WTC11 (cell line): ENCODE data around the gene DHRS2.

Source experiments
- ARID4B ChIP-seq: sonication (generic); formaldehyde crosslinking; IDR thresholded peaks from 2 replicates; pipeline ENCODE4 v1.8.0; 2023; ENCODE audit warnings: missing genetic modification reagents, mild to moderate bottlenecking, borderline replicate concordance
- ATF1 ChIP-seq: sonication (generic); formaldehyde crosslinking; IDR thresholded peaks from 2 replicates; pipeline ENCODE4 v1.8.1; 2023; ENCODE audit warnings: mild to moderate bottlenecking, moderate library complexity, missing genetic modification reagents
- ATF2 ChIP-seq: sonication (generic); formaldehyde crosslinking; IDR thresholded peaks from 2 replicates; pipeline ENCODE4 v1.8.1; 2022; ENCODE audit warnings: low read depth, missing genetic modification reagents, borderline replicate concordance
- CREM ChIP-seq: sonication (generic); formaldehyde crosslinking; IDR thresholded peaks from 2 replicates; pipeline ENCODE4 v1.8.1; 2022; ENCODE audit warnings: mild to moderate bottlenecking, missing genetic modification reagents, moderate library complexity
- CTCF ChIP-seq: fragments of 200-600 bp; IDR thresholded peaks from 2 replicates; pipeline ENCODE4 v1.8.0; 2022; ENCODE audit warnings: antibody characterized with exemption
- E2F5 ChIP-seq: sonication (generic); formaldehyde crosslinking; IDR thresholded peaks from 2 replicates; pipeline ENCODE4 v1.8.1; 2022; ENCODE audit warnings: mild to moderate bottlenecking, moderate library complexity, missing genetic modification reagents
- FOXP4 ChIP-seq: sonication (generic); formaldehyde crosslinking; IDR thresholded peaks from 2 replicates; pipeline ENCODE4 v1.8.0; 2022; ENCODE audit warnings: mild to moderate bottlenecking, missing genetic modification reagents
- NFYB ChIP-seq: sonication (generic); formaldehyde crosslinking; conservative IDR thresholded peaks from 2 replicates; pipeline ENCODE4 v1.8.0; 2022; ENCODE audit warnings: low read depth, missing genetic modification reagents
- NR3C1 ChIP-seq: sonication (generic); formaldehyde crosslinking; conservative IDR thresholded peaks from 2 replicates; pipeline ENCODE4 v1.8.1; 2023; ENCODE audit warnings: low read depth, mild to moderate bottlenecking, missing genetic modification reagents
- PRRX2 ChIP-seq: fragments of 250-450 bp; sonication (Bioruptor Pico); IDR thresholded peaks from 2 replicates; pipeline ENCODE4 v1.8.0; 2021; ENCODE audit warnings: mild to moderate bottlenecking
- ZNF121 ChIP-seq: sonication (generic); formaldehyde crosslinking; IDR thresholded peaks from 2 replicates; pipeline ENCODE4 v1.8.0; 2023; ENCODE audit warnings: missing genetic modification reagents

GRCh38 chr14:23641180-23641914 is 5.2 kb downstream of the DHRS2 start:
- no peak for TF ChIP-seq NR3C1 (CRISPR knock-in tag)
- no peak for TF ChIP-seq CTCF
- TF ChIP-seq ATF1 (CRISPR knock-in tag), result no peak
- TF ChIP-seq ZNF121 (CRISPR knock-in tag), result no peak
- TF ChIP-seq ARID4B, result no peak
- no peak for TF ChIP-seq PRRX2 (CRISPR knock-in tag)
- TF ChIP-seq CREM (CRISPR knock-in tag), result no peak
- TF ChIP-seq FOXP4 (CRISPR knock-in tag), result no peak
- TF ChIP-seq E2F5 (CRISPR knock-in tag), result no peak
- TF ChIP-seq NFYB (CRISPR knock-in tag), result no peak
- TF ChIP-seq ATF2 (CRISPR knock-in tag), result no peak
